ENCODE results near the gene RPS2.

RPS2 gene

DNA sequence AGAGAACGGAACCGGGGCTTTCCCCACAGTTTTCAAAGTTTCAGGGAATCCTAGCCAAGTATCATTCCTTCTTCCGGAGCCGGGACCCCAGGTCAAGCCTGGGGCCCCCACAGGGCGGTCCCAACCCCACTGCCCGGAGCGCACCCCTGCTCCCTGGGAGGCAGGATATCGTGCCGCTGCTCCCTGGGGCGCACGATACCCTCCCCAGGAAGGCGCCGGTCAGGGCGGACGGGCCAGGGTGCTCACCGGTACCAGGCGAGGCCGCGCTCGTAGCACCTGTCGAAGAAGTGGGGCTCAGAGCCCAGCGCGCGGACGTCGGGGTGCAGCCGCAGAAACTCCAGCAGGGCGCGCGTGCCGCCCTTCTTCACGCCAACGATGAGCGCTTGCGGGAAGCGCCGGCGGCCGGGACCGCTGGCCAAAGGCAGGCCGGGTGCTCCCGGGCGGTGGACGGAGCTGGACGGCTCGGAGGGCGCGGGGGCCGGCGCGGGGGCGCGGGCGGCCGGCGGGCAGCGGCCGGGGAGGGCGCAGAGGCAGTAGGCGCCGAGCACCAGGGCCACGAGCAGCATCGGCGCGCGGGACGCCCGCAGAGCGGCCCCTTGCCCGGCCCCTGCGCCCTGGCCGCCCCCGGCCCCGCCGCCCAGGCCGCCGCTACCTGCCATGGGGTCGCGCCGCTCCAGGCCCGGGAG lies 46.8 kb downstream of the RPS2 start:
- TF ChIP-seq RAD21 (IDR thresholded peaks at IDR 0.05; ENCODE audit: low read depth) (no peak), ZBTB7A (IDR thresholded peaks at IDR 0.05; ENCODE audit: low read depth) (no peak), EP300 (IDR thresholded peaks at IDR 0.05; ENCODE audit: borderline replicate concordance) (no peak)

GRCh38 chr16:1917056-1917664 lies 47.5 kb downstream of the RPS2 start:
- TF ChIP-seq CREB1 (IDR thresholded peaks at IDR 0.05; ENCODE audit: low read depth) = no peak
- TF ChIP-seq ZBTB7A (IDR thresholded peaks at IDR 0.05; ENCODE audit: low read depth) = peak; percentile 64; the same call in 1 of the 2 replicates

- no peak for TF ChIP-seq EP300 (IDR thresholded peaks at IDR 0.05; ENCODE audit: borderline replicate concordance)
- no peak for TF ChIP-seq CEBPB (IDR thresholded peaks at IDR 0.05)
- no peak for TF ChIP-seq CREB1 (IDR thresholded peaks at IDR 0.05; ENCODE audit: low read depth)
- no peak for TF ChIP-seq NFIC (IDR thresholded peaks at IDR 0.05)
- TF ChIP-seq, protein P1, sequence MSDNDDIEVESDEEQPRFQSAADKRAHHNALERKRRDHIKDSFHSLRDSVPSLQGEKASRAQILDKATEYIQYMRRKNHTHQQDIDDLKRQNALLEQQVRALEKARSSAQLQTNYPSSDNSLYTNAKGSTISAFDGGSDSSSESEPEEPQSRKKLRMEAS (IDR thresholded peaks at IDR 0.05) = no peak
- TF ChIP-seq, protein P2, sequence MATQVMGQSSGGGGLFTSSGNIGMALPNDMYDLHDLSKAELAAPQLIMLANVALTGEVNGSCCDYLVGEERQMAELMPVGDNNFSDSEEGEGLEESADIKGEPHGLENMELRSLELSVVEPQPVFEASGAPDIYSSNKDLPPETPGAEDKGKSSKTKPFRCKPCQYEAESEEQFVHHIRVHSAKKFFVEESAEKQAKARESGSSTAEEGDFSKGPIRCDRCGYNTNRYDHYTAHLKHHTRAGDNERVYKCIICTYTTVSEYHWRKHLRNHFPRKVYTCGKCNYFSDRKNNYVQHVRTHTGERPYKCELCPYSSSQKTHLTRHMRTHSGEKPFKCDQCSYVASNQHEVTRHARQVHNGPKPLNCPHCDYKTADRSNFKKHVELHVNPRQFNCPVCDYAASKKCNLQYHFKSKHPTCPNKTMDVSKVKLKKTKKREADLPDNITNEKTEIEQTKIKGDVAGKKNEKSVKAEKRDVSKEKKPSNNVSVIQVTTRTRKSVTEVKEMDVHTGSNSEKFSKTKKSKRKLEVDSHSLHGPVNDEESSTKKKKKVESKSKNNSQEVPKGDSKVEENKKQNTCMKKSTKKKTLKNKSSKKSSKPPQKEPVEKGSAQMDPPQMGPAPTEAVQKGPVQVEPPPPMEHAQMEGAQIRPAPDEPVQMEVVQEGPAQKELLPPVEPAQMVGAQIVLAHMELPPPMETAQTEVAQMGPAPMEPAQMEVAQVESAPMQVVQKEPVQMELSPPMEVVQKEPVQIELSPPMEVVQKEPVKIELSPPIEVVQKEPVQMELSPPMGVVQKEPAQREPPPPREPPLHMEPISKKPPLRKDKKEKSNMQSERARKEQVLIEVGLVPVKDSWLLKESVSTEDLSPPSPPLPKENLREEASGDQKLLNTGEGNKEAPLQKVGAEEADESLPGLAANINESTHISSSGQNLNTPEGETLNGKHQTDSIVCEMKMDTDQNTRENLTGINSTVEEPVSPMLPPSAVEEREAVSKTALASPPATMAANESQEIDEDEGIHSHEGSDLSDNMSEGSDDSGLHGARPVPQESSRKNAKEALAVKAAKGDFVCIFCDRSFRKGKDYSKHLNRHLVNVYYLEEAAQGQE (IDR thresholded peaks at IDR 0.05; ENCODE audit: low read depth) = no peak
- TF ChIP-seq TCF12 (IDR thresholded peaks at IDR 0.05; ENCODE audit: low read depth) = no peak
- TF ChIP-seq FOXM1 (IDR thresholded peaks at IDR 0.05; ENCODE audit: borderline replicate concordance, low read depth) = no peak
- TF ChIP-seq EGR1 (IDR thresholded peaks at IDR 0.05) = no peak
- no peak for TF ChIP-seq TAF1 (IDR thresholded peaks at IDR 0.05; ENCODE audit: low read depth)
- no peak for TF ChIP-seq YY1 (IDR thresholded peaks at IDR 0.05; ENCODE audit: low read depth)
Measured at GRCh38 chr16:1916640-1916990, 48.0 kb downstream of the RPS2 start.

DNA sequence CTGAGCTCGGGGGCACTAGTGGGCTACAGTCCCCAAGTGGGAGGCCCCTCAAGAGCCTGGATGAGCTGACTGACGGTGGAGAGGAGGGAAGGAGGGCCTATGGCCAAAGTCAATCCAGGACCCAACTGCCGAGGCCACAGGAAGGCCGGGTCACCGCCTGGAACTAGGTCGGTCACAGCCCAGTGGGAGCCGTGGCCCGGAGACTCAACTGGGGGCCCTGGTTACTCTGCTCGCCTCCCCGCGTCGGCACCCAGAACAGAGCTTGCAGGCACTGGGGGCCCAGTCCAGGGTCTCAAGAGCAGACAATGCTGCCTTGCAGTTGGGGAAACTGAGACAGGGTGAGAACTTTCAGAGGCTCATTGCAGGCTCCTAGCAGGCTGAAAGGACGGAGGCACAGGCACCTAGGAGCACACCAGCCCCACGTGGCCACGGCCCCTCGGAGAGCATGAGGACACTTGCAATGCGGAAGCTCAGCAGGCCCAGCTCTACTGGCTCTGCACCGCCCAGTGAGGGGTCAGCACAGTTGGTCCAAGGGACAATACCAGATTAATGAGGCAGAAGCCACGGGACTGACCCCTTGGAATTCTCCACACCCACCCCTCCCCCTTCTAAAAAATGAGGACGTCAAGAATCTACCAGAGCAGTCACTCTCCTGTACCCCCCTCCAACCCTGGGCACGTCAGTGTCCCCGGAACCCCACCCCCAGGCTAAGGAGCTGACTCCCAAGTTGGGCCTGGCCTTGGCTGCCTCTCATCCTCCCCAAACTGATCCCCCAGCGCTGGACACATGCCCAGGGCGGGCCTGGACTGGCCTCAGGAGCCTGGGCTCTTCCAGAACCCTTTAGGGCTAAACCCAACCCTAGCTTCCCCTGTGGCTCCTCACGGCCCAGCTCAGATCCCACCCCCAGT lies 48.6 kb downstream of the RPS2 start:
- no peak for TF ChIP-seq EGR1 (IDR thresholded peaks at IDR 0.05)
- no peak for TF ChIP-seq TCF12 (IDR thresholded peaks at IDR 0.05; ENCODE audit: low read depth)
- TF ChIP-seq CREB1 (IDR thresholded peaks at IDR 0.05; ENCODE audit: low read depth) = no peak
- TF ChIP-seq NFIC (IDR thresholded peaks at IDR 0.05) = no peak
- TF ChIP-seq YY1 (IDR thresholded peaks at IDR 0.05; ENCODE audit: low read depth) = no peak
- TF ChIP-seq CEBPB (IDR thresholded peaks at IDR 0.05) = no peak
- no peak for TF ChIP-seq USF1 (IDR thresholded peaks at IDR 0.05)
- no peak for TF ChIP-seq RAD21 (IDR thresholded peaks at IDR 0.05; ENCODE audit: low read depth)
- no peak for TF ChIP-seq TEAD4 (IDR thresholded peaks at IDR 0.05)
- no peak for TF ChIP-seq EP300 (IDR thresholded peaks at IDR 0.05; ENCODE audit: borderline replicate concordance)
- TF ChIP-seq TAF1 (IDR thresholded peaks at IDR 0.05; ENCODE audit: low read depth) = no peak
- TF ChIP-seq, protein P1 (IDR thresholded peaks at IDR 0.05) = no peak
- TF ChIP-seq, protein P2 (IDR thresholded peaks at IDR 0.05; ENCODE audit: low read depth) = no peak
- no peak for TF ChIP-seq FOXM1 (IDR thresholded peaks at IDR 0.05; ENCODE audit: borderline replicate concordance, low read depth)
- no peak for TF ChIP-seq ZBTB7A (IDR thresholded peaks at IDR 0.05; ENCODE audit: low read depth)

DNA sequence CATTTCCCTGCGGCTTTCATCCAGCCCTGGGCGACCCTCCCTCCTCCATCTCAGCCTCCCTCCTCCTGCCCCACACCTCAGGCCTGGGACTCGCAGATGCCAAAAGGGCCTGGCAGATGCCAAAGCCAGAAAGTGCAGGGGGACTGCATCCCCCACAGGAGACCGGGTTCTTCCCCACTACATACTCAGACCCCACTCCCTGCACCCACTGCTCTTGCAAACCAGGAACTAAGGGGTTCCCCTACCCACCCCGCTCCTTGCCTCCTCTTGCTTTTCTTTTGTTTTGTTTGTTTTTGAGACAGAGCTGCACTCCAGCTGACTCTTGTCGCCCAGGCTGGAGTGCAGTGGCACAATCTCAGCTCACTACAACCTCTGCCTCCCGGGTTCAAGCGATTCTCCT lies 49.6 kb downstream of the RPS2 start:
- TF ChIP-seq ZBTB7A (IDR thresholded peaks at IDR 0.05; ENCODE audit: low read depth) (no peak), FOXM1 (IDR thresholded peaks at IDR 0.05; ENCODE audit: borderline replicate concordance, low read depth) (no peak), USF1 (IDR thresholded peaks at IDR 0.05) (no peak), EP300 (IDR thresholded peaks at IDR 0.05; ENCODE audit: borderline replicate concordance) (no peak), TCF12 (IDR thresholded peaks at IDR 0.05; ENCODE audit: low read depth) (no peak), YY1 (IDR thresholded peaks at IDR 0.05; ENCODE audit: low read depth) (no peak), EGR1 (IDR thresholded peaks at IDR 0.05) (no peak), TAF1 (IDR thresholded peaks at IDR 0.05; ENCODE audit: low read depth) (no peak), CREB1 (IDR thresholded peaks at IDR 0.05; ENCODE audit: low read depth) (no peak), TEAD4 (IDR thresholded peaks at IDR 0.05) (no peak), NFIC (IDR thresholded peaks at IDR 0.05) (no peak), CEBPB (IDR thresholded peaks at IDR 0.05) (no peak), RAD21 (IDR thresholded peaks at IDR 0.05; ENCODE audit: low read depth) (no peak)
- TF ChIP-seq, protein P2 (IDR thresholded peaks at IDR 0.05; ENCODE audit: low read depth) = no peak
- TF ChIP-seq, protein P1 (IDR thresholded peaks at IDR 0.05) = no peak
